GM19238 (cell line): ENCODE results near the gene GSS.

Source experiments
- DNase-seq: peaks from one replicate; pipeline ENCODE4 v3.0.0; 2011; ENCODE audit warnings: low spot score; ENCODE audit not compliant: insufficient read length

The GSS gene

DNA sequence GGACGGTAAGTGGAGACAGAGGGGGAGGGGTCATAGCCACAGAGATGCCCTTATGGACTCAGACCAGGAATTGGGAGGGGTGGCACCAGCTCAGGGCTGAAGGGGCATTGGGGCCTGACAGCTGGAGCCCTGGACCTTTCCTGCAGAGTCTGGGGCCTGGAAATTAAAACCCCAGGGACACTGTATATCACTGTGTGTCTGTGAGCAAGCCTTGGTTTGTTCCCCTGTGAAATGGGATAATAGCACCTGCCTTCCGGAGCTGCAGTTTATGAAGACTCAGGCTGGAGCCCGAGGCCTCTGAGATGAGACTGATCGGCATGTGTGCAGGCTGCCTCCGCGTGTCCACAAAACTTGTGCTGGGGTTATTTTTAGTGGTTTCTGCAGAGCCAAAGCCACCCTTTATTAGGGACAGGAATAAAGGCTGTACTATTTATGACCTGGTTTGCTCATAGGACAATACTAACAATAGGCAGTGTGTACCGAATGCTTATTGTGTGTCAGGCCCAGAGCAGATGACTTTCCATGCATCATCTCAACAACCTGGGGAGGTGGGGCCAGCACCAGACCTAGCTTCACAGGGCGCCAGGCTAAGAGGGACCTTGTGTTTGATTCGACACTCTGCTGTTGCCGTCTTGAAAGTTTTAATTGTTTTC lies 22.6 kb upstream of the GSS start:
- DNase-seq = no peak

DNA sequence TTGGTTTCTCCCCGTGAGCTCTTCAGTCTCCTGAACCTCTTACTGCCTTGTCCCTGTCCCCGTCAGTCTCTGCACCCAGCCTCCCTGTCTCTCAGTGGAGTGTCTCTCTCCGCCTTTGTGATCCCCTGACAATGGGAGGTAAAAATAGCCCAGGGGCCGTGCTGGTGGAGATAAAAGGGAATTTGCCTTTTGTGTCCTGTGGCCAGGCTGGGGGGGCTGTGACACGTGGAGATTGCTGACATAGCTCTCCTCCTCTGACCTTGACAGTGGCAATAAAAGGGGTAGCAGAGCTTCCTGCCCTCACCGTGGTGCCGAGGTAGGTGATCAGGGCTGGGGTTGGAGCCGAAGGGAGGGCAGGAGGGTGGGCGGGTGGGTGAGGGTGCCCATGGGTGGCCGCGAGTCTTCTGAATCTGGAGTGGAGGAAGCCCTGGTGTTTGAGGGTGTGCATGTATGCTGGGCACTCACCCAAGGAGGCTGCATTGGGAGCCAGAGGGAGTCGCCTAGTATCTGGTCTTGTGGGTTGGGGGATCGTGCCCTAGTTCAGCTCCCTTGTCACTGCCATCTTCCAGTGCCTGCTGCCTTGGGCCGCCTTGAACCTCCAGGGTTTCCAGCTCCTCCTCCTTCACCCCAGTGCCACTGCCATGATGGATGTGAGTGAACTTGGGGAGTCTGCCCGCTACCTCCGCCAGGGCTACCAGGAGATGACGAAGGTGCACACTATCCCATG lies 21.9 kb upstream of the GSS start:
- no peak for DNase-seq

DNA sequence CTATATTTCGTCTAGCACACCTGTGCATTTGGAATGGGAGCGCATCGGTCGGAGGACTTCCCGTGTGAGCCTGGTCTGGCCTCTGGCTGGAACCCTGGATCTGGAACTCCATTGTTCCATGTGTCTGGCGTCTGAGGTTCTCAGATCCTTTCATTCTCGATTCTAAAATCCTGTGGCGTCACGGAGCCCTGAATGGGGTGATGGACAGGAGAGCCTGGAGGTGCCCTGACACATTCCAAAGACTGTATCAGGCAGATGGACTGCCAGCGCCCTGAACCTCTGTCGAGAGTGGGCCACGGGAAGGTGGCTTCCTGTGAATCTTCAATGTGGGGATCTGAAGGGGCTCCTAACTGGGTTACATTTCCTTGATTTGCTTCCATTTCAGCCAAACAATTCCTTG lies 20.7 kb upstream of the GSS start:
- no peak for DNase-seq

DNA sequence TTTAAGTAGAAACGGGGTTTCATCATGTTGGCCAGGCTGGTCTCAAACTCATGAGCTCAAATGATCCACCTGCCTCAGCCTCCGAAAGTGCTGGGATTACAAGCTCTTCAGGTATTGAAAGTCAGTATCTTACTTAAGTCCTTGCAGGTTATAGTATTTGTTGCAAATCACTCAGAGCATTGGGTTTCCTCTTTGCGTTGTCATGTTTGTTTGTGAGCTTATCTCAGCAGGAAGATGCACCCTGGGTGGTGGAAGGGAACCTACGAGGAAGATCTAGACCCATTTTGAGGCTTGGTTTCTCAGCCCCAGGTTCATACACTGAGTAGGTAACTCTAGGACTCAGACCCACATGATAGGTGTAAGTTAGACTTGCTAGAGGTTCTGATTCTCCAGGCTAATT lies 18.6 kb upstream of the GSS start:
- DNase-seq = no peak

DNA sequence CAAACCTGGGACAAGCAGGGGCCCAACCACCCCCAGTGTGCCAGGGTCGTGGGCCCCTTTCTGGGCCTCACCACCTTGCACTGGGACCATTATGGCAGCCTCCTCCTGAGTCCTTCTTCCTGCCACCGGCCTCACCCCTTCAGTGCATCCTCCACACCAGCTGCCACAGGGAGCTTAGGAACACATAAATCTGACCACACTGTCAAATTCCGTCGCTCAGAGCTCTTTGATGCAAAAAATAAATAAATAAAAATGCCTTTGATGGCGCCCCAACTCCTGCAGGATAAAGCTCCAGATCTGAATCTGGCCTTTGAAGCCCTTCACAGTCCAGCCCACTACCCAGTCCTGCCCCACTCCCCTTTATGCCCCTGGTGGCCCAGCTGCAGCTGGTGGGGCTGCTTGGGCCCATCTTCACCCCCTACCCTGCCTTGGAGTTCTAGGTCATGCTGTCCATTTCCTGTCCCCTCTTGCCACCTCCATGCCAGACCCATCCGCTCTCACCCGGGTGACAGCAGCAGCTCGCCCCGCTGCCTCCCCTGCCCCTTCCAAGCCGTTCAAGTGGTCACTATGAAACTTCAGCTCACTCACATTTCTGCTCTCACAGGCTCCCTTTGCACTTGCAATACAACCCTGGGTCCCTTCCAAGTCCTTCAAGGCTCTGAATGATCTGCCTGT lies 16.1 kb upstream of the GSS start:
- no peak for DNase-seq

DNA sequence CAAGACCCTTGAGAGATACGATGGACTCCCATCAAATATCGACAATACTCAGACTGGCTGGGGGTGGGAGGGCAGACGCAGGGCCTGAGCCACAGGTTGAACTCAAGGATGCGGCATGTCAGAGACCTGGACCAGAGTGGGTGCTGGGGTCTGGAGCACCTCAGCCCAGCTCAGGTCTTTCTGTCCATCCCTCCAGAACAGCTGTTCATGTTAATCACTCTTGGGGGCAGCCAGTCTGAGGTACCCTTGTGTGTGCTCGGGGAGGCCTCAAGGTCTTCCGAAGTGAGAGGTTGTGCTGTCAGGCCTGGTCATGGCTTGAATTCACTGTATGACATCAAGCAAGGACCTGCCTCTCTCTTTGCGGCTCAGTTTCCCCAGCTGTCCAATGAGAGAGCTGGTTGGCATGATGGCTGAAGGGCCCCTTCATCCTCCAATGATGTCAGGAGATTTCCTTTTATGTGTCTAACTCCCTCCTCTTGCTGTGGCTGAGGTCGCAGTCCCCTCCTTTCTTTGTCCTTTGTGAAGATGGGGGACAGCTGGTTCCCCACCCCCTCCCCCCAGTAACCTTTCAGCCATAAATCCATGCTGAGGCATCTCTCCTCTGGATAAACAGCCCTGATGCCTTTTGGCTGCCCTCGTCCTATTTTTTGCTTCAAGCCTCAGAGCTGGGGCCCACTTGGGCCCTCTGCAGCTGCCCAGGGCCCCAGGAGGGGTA lies 15.4 kb upstream of the GSS start:
- DNase-seq = no peak

DNA sequence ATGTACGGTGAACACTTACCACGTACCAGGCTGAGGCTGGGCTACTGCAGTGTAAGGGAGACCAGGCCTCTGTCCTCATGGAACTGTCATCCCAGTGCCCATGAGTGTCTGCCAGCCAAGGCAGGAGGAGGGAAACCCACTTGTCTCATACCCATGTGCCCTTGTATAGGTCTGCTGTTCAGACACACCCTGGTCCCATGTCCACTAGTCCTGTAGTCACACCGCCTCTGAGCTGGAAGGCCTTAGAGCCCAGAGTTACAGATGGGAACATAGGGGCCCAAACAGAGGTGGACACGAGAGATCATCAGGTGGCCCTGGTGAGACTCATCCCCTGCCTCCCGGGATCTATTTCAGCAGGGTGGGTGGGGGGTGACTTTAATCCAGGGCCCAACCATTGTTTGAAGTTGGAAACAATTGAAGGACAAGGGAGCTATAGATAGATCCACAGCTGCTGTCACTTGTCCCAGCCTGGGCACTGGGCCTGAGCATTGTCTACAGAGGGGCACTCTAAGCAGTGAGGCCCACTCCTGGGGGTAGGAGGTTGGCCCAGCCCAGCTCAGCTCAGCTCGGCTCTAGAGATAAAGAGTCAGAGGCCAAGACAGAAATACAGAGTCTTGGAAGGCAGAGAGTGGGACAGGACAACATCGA lies 14.7 kb upstream of the GSS start:
- no peak for DNase-seq

DNA sequence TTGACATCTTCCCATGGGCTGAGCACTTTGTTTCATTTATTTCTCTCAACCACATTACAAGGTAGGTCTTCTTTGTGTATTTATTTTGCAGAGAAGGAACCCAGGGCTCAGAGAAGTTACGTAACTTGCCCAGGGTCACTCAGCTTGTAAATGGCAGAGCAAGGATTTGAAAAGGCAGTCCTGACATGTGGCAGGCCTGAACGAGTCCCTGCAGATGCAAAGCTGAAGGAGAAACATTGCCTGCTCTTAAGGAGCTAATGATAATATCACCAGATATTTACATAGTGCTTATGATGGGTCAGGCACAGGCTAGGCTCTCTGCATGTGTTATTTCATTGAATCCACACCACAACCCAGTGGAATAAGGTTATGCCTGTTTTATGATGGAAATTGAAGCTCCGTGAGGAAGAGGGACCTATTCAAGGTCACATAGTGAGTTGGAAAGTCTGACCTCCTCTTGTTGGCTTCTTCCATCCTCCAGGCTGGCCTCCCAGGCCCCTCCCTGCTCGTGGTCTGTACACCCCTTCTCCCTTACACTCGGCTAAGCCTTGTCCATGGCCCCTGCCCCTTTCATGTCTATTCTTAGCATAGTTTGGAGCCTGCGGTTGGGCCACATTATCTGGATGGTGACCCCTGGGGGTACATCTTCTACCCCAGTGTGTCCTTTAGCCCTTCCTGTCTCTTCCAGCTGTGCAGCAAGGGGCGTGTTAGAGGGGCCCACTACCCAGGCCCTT lies 12.6 kb upstream of the GSS start:
- DNase-seq = no peak

DNA sequence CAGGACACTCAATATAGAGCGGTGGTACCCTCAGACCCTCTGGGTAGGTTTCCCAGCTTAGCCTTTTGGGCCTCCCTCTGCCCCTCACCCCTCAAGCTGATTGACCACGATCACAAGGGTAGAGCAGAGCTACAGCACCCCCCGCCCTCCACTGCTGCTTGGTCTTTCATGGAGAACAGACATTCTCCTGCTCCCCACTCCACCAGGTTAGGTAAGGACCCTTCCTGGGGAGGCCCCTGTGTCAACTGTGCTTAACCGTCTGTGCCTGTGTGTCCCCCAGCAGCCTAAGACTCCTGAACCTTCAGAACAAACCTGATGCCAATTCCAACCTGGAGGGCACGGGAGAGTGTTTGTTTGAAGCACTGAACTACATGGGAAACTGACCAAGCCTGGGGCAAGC lies 11.8 kb upstream of the GSS start:
- no peak for DNase-seq

DNA sequence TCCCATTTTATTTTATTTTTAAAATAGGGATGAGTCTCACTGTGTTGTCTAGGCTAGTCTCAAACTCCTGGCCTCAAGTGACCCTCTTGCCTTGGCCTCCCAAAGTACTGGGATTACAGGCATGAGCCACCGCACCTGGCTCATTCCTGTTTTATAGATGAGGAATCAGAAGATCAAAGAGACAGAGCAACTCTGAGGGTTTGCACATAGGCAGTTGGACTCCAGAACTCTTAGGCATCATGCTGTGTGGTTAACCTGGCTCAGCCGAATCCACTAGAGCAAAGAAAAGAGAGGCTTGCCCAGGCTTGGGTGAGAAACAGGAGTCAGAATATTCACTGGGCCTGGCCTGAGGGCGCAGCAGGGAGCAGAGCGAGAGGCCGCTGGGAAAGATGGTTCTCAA lies 9.4 kb upstream of the GSS start:
- DNase-seq = no peak

DNA sequence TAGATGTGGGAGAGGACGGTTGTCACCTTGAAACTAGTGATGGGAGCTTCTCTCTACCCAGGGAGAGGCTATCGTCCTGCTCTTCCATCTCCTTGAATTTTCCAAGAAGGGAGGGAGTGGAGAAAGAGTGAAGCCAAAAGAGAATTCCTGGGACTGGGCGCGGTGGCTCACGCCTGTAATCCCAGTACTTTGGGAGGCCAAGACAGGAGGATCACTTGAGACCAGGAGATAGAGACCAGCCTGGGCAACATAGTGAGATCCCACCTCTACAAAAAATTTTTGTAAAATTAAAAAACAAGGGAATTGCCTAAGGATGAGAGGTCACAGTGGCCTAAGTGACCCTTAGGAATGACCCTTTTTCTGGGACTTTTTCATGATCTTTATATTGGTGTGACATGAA lies 8.9 kb upstream of the GSS start:
- DNase-seq = no peak

DNA sequence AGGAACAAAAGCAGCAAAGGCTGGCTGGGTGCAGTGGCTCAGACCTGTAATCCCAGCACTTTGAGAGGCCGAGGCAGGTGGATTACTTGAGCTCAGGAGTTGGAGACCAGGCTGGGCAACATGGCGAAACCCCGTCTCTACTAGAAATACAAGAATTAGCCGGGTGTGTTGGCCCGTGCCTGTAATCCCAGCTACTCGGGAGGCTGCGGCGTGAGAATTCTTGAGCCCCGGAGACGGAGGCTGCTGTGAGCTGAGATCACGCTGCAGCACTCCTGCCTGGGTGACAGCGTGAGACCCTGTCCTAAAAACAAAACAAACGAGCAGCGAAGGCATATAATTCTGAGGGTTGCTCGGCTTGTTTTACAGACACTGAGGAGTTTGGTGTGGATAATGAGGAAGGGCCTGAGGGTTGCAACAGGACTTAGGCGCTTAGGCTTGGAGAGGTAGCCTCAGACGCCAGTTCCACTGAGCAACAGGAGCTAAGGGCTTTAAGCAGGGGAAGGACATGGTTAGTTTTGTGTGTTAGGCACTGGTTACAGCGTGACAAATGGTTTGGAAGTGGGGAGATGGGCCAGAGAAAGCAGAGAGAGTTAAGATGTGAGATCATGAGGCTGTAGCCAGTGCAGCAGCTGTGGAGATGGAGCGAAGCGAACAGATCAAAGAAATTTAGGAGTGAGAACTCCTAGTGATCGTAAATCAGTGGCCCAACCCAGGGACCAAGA lies 1.3 kb upstream of the GSS start:
- no peak for DNase-seq

DNA sequence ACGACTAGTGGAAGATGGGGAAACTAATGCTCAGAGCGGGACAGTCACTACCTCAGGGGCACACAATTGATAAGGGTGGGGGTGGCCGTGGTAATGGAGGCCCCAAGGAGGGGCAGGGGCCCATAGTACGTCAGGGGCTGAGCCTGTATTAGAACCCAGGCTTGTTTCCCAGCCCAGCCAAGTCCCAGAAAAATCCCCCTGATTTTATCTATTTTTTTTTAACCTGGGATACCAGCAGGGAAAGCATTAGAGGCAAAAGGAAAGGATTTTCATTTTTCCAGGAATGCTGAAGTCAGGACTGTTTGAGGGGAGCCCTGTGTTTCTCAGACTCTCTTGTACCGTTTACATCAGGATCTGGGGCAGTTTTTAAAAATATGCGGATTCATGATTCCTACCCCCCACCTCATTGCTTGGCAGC lies 444 bp upstream of the GSS start:
- no peak for DNase-seq

DNA sequence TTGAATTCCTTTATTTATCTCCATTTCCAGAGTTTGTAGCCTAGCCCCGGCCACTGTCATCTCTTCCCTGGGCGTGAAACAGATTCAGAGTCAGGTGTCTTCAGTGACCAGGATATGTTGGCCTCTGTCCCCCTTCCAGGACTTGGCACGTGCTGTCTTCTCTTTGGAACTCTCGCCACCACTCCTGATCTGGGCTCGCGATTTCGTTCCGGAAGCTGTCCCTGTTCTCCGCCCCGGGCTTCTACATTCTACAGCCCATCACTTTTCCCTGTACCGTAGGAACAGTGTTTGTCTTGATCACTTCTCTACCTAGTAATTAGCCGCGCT lies 739 bp downstream of the GSS start:
- no peak for DNase-seq

DNA sequence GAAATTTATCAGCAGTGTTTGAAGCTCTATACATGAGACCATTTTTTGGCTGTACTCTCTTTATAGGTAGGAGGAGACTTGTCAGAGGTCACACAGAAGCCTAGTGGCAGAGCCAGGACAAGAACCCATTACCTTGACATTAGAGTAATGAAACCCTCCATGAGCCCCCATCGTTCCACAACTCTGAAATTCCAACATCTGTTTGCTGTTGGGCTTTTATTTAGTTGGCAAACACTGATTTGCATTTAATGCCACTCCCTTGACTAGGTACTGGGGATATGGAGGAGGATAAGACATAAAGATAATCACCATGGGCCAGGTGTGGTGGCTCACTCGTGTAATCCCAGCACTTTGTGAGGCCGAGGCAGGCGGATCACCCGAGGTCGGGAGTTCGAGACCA lies 1.6 kb downstream of the GSS start:
- no peak for DNase-seq

DNA sequence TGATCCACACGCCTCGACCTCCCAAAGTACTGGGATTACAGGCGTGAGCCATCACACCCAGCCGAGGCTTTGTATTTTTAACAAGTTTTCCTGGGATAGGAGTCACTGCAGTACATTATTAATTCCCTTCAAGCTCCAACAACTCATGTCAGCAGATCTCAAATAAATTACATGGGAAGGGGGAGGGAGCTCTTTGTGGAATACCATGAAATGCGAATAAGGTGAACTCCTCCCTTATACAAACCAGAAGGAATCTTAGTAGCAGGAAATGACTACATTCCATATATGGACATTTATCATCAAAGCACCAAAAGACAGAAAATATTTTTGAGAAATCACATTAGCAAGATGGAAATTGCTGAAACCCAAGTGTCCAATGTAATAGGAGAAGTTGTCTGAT lies 2.9 kb downstream of the GSS start:
- no peak for DNase-seq

DNA sequence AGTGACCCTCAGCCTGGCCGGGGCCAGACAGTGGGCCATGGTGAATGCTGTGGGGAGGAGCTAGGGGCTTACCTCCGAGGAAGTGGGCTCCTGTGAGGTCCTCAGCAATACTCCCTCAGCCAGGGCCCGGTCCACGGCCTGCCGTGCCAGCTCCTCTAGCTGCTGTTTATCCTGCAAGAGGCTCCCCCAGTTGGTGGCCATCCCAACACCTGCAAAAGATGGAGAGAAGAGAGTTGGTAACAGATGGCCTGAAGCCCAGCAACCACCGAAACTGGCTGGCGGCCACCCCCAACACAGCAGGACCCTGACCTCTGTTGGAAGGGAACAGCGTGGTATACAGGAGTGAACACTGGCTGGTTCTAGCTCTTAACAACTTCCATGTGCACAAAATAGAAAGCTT lies 4.0 kb downstream of the GSS start:
- DNase-seq = no peak

DNA sequence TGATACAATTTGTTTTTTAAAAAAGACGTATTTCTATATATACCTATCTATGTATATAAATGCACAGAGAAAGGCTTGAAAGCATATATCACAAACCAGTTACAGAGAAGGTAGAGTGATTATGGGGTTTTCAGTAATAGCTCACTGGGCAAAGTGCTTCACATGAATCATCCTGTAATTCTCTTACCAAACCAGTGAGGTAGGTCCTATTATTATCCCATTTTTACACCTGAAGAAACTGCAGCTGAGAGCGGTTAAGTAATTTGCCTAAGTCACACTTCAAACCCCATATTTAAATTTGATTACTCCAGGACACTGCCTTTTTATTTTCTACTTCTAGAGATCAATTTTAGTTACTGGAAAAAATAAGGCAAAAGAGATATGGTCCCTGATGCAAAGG lies 4.4 kb downstream of the GSS start:
- DNase-seq = no peak

DNA sequence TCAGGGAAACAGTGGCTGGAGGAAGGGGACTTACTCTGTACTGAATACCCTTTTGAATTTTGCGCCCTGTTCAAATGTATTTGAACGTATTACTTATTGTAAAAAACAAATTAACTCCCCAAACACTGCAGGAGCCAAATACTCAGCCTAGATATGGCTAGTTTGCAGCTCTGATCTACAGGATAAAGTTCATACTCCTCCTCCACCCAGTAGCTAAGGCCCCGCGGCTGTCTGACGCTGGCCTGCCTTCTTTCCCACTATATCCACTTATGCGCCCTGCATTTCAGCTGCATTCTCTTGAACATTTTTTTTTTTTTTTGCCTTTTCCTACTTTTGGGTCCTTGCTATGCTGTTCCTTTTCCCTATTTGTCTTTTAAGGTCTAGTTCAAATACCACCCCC lies 6.5 kb downstream of the GSS start:
- no peak for DNase-seq

DNA sequence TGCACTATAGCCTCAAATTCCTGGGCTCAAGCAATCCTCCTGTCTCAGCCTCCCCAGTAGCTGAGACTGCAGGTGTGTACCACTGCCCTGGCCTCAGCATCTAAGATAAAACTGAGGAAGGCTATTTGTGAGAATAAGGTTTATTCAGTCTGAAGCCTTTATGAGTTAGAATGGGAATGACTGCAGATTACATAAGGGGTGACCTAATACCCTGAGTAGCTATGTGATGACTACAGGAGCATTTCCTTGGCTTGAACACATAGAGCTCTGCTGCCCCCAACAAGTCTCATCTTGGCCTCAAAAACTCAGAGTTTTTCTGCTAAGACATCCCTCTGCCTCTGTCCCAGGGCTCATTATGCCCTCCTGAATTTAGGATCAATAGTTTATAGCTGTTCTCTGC lies 7.6 kb downstream of the GSS start:
- no peak for DNase-seq

DNA sequence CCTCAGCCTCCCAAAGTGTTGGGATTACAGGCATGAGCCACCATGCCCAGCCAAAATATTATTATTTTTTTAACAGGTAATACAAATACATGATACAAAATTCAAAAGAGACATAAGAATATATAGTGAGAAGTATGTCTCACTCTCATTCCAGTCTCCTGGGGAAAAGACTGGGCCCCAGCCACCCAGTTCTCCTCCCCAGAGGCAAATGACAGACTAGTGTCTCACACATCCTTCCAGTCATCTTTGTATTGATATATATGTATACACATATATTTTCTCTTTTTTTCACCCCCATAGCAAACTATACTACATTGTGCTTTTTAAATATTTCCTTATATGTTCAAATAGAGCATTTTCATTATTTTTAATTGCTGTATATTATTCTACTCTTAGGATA lies 8.3 kb downstream of the GSS start:
- no peak for DNase-seq
